CD4-positive, alpha-beta T cell treated with Interleukin-4 for 1 hour (primary cell): ENCODE measurements around the gene NACA.

Source experiments
- DNase-seq, 2 donors: peaks; one replicate each; pipeline ENCODE4 v3.0.0-alpha.2; 2020 to 2022

Gene NACA

GRCh38 chr12:56687223-56688128 lies 37.6 kb downstream of the NACA start:
- DNase-seq: peak; percentile 71 to 75

DNA sequence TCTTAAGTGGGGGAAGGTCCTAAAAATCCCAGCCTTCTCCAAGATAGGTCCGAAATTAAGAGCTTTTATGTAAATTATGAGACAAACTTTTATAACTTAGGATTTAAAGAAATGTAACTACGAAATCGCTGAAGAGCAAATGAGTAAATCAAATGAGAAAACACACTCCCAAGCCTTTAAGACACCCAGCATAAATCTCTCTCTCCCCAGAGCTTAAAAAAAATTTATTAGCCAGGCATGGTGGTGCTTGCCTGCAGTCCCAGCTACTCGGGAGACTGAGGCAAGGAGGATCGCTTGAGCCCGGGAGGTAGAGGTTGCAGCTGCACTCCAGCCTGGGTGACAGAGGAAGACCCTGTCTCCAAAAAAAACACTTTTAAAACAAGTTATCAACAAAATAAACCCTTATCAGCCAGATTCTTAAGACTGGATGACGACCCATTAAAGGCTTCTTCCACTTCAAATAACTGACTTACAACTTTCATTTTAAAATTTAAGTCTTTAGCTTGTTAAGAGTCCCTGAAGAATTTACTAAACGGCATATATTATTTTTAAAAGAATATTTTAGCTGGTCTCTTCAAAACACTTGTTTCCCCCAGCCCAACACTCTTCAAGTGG lies 40.2 kb downstream of the NACA start:
- peak in 1 of 2 donors; percentile 34 for DNase-seq

GRCh38 chr12:56682323-56682722 lies 42.8 kb downstream of the NACA start:
- DNase-seq: no peak

DNA sequence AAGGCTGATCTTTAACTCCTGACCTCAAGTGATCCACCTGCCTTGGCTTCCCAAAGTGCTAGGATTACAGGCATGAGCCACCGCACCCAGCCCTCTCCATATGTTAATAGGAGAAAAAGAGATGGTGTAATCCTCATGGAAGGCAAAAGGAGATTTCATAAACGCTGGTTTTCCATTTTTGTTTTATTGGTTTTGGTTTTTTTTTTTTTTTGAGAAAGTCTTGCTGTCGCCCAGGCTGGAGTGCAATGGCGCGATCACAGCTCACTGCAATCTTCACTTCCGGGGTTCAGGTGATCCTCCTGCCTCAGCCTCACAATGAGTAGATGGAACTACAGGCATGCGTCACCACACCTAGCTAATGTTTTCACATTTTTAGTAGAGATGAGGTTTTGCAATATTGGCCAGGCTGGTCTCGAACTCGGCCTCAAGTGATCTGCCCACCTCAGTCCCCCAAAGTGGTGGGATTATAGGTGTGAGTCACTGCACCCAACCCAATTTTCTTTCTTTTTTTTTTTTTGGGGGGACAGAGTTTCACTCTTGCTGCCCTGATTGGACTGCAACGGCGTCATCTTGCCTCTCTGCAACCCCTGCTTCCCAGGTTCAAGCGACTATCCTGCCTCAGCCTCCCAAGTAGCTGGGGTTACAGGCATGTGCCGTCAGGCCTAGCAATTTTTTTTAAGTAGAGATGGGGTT lies 45.1 kb downstream of the NACA start:
- DNase-seq: peak in 1 of 2 donors; percentile 33

GRCh38 chr12:56678852-56679251 lies 46.2 kb downstream of the NACA start:
- DNase-seq: no peak

DNA sequence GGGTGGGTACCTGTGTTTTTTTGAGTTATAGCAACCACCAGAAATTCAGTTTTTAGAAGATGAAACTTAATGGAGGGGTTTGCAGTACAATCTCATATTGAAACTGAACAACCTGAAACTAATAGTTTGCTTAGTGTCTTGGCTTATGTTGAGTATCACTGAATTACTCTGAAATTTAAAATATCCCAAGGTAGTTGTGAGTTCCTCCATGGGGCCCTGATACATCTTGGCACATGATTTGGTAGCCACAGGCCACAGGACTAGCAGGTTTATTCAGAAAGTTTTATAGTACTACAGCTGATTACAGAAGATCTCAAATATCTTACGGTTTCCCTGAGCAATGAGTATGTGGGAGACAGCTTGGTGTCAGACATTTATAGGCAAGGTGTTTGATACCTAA lies 47.4 kb downstream of the NACA start:
- DNase-seq: no peak

GRCh38 chr12:56676851-56677580 lies 48.1 kb downstream of the NACA start:
- DNase-seq: peak in 1 of 2 donors; percentile 32

DNA sequence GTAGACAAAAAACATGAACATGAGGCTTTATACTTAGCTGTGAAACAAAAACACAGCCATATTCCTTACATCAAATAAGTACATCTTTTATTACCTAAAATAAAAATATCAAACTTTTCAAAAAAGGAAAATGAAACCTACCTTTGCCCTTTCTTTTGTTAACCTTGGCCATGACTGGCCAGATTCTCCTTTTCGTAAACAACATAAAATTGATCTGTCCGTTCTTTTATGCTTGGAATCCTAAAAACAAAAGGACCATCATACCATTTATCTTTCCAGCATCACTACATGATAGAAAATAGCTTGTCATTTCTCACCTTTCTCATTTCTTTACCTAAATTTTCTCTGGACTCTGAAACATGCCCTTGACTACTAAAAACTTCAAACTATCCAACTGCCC lies 53.5 kb downstream of the NACA start:
- DNase-seq: no peak

DNA sequence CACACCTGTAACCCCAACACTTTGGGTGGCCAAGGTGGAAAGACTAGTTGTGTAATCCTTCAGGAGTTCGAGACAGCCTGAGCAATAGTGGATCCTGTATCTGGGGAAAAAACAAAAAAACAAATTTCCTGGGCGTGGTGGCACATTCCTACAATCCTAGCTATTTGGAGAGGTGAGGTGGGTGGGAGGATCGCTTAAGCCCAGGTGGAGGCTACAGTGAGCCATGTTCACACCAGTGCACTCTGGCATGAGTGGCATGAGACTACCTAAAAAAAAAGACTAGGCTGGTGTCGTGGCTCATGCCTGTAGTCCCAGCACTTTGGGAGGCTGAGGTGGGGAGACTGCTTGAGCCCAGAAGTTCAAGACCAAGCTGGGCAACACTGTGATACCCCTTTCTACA lies 54.3 kb downstream of the NACA start:
- no peak for DNase-seq

DNA sequence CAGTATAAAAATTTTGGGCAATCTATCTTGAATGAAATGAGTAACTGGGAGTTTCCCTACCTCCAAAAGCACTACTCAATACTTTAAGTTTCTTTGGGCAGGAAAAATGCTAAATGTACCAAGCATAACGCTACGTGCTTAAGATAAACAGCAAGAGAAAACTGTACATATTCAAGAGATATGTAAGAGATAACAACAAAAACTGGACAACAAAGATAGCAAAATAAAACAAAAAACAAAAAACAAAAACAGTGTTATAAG lies 57.0 kb downstream of the NACA start:
- DNase-seq: no peak
